ENCODE results near the gene PRR22.
A peak's percentile ranks its signal among the peaks of the same experiment; 100 is the strongest.

Gene PRR22

GRCh38 chr19:5827891-5828660 is 43.5 kb upstream of the PRR22 start:
- H3K27ac ChIP-seq: peak overlapping the region; percentile 84
- TF ChIP-seq ZFX (IDR thresholded peaks at IDR 0.05) (peak; percentile 26; the same call in 1 of the 2 replicates), CTCF (conservative IDR thresholded peaks at IDR 0.05) (no peak)

- TF ChIP-seq ZFX (IDR thresholded peaks at IDR 0.05) (no peak), CTCF (conservative IDR thresholded peaks at IDR 0.05) (no peak)
These were observed 42.9 kb upstream of the PRR22 start for GRCh38 chr19:5827342-5827890.

GRCh38 chr19:5826531-5827341 is 42.2 kb upstream of the PRR22 start:
- peak overlapping the region; percentile 84; the same call in 1 of the 2 replicates for H3K27ac ChIP-seq
- TF ChIP-seq ZFX (IDR thresholded peaks at IDR 0.05) (no peak), CTCF (conservative IDR thresholded peaks at IDR 0.05) (no peak)

More at GRCh38 chr19:5827342-5827890, 42.9 kb upstream of the PRR22 start:
- H3K27ac ChIP-seq: peak overlapping the region; percentile 84

GRCh38 chr19:5825178-5825577 is 40.6 kb upstream of the PRR22 start:
- H3K27ac ChIP-seq: no peak overlapping the region
- TF ChIP-seq CTCF (conservative IDR thresholded peaks at IDR 0.05) (no peak), ZFX (IDR thresholded peaks at IDR 0.05) (no peak)

GRCh38 chr19:5824751-5825150 is 40.2 kb upstream of the PRR22 start:
- TF ChIP-seq CTCF (conservative IDR thresholded peaks at IDR 0.05): no peak
- H3K27ac ChIP-seq: no peak overlapping the region

GRCh38 chr19:5823579-5824281 is 39.2 kb upstream of the PRR22 start:
- peak; percentile 84 for TF ChIP-seq CTCF (conservative IDR thresholded peaks at IDR 0.05)
- TF ChIP-seq ZFX (IDR thresholded peaks at IDR 0.05): no peak
- no peak overlapping the region for H3K27ac ChIP-seq
